ENCODE data around the gene ADAMTS13.
"Not testable (repeated sequence)": the region's sequence is repeated elsewhere in the genome, so short reads cannot be mapped to it uniquely, and the experiment has no call there.

The ADAMTS13 gene

DNA sequence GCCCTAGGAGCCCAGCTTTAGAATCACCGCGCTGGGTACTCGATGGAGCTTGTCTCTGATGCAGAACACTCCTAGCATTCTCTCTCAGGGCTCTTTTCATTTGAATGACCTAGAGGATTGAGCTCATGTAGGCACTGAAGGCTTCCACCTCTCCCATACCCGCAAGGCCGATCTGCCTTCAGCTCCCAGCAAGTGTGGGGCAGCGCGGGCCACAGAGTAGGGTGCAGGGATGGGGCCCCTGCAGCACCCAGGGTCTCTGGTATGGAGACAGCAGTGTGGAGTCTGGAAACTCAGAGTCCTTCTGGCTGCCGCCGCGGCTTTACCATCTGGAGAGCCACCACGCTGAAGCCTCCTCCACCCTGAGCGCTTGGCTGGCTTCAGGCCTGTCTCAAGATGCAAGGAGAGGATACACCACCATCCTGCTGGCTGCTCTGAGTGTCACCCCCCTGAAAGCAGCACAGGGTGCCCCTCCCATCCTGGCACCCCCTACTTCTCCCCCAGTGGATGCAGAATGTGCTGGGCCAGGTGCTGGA, 33.1 kb upstream of the ADAMTS13 start:
- H3K4me3 ChIP-seq (ENCODE audit: low read depth, low read length): no peak overlapping the region
- H3K36me3 ChIP-seq (replicated peaks): no peaks in the 10 kb centered on the region
- in situ Hi-C loops (cut with HindIII; ENCODE audit: low pct_ligation_motif_present, low sequenced_read_pairs): no loop called here
- no peaks in the 10 kb centered on the region for H3K27me3 ChIP-seq (replicated peaks)
- TF ChIP-seq, protein P1, sequence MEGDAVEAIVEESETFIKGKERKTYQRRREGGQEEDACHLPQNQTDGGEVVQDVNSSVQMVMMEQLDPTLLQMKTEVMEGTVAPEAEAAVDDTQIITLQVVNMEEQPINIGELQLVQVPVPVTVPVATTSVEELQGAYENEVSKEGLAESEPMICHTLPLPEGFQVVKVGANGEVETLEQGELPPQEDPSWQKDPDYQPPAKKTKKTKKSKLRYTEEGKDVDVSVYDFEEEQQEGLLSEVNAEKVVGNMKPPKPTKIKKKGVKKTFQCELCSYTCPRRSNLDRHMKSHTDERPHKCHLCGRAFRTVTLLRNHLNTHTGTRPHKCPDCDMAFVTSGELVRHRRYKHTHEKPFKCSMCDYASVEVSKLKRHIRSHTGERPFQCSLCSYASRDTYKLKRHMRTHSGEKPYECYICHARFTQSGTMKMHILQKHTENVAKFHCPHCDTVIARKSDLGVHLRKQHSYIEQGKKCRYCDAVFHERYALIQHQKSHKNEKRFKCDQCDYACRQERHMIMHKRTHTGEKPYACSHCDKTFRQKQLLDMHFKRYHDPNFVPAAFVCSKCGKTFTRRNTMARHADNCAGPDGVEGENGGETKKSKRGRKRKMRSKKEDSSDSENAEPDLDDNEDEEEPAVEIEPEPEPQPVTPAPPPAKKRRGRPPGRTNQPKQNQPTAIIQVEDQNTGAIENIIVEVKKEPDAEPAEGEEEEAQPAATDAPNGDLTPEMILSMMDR (IDR thresholded peaks at IDR 0.05; ENCODE audit: low read depth, low read length, missing control alignments): no peak
- H3K27ac ChIP-seq: no peak overlapping the region
- no peak for DNase-seq

DNA sequence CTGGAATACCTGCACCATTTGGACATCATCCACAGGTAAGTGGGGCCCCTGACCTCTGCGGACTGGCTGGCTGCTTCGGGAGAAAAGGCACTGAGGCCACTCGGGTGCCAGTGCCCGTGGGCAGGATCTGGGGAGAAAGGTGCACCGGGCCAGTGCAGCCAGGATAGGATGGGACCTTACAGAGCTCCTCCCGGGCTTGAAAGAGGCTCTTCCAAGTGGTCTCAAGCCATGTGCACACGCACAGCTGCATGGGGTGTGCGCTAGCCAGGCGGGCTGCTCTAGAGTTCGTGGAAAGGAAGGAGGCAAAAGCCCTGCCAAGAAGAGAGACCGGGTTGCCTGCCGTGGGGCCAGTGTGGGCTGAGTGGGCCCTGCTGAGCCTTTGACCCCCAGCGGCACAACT, 32.6 kb upstream of the ADAMTS13 start:
- no peak overlapping the region for H3K4me3 ChIP-seq (ENCODE audit: low read depth, low read length)
- no peak overlapping the region for H3K27ac ChIP-seq
- no peaks in the 10 kb centered on the region for H3K27me3 ChIP-seq (replicated peaks)
- DNase-seq: no peak
- no peaks in the 10 kb centered on the region for H3K36me3 ChIP-seq (replicated peaks)
- in situ Hi-C loops (cut with HindIII; ENCODE audit: low pct_ligation_motif_present, low sequenced_read_pairs): no loop called here
- TF ChIP-seq, protein P1 (IDR thresholded peaks at IDR 0.05; ENCODE audit: low read depth, low read length, missing control alignments): no peak

DNA sequence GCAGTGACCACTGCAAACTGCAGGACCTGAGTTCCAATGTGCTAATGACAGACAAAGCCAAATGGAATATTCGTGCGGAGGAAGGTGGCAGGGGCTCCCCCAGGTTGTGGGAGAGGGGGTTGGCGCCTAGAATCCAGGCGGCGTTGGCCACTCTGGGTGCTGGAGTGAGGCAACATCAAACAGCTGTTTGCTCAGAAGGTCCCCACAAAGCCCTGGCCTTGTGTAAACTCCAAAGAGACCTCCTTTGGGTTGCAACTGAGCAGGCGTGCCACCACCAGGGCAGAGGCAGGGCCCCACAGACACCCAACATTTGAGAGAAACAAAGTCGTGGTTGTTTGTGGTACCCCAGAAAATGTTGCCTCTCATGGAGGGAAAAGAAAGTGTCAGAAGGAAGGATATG, 31.5 kb upstream of the ADAMTS13 start:
- DNase-seq: no peak
- Histone ChIP-seq H3K4me3 (ENCODE audit: low read depth, low read length) (no peak overlapping the region), H3K27ac (no peak overlapping the region), H3K36me3 (replicated peaks) (no peaks in the 10 kb centered on the region), H3K27me3 (replicated peaks) (no peaks in the 10 kb centered on the region)
- TF ChIP-seq, protein P1 (IDR thresholded peaks at IDR 0.05; ENCODE audit: low read depth, low read length, missing control alignments): no peak
- in situ Hi-C loops (cut with HindIII; ENCODE audit: low pct_ligation_motif_present, low sequenced_read_pairs): no loop called here

DNA sequence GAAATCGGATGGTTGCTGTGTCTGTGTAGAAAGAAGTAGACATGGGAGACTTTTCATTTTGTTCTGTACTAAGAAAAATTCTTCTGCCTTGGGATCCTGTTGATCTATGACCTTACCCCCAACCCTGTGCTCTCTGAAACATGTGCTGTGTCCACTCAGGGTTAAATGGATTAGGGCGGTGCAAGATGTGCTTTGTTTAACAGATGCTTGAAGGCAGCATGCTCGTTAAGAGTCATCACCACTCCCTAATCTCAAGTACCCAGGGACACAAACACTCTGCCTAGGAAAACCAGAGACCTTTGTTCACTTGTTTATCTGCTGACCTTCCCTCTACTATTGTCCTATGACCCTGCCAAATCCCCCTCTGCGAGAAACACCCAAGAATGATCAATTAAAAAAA, 30.7 kb upstream of the ADAMTS13 start:
- in situ Hi-C loops (cut with HindIII; ENCODE audit: low pct_ligation_motif_present, low sequenced_read_pairs); H3K27me3 ChIP-seq (replicated peaks); H3K36me3 ChIP-seq (replicated peaks); H3K27ac ChIP-seq; H3K4me3 ChIP-seq (ENCODE audit: low read depth, low read length); DNase-seq: not testable (repeated sequence)

DNA sequence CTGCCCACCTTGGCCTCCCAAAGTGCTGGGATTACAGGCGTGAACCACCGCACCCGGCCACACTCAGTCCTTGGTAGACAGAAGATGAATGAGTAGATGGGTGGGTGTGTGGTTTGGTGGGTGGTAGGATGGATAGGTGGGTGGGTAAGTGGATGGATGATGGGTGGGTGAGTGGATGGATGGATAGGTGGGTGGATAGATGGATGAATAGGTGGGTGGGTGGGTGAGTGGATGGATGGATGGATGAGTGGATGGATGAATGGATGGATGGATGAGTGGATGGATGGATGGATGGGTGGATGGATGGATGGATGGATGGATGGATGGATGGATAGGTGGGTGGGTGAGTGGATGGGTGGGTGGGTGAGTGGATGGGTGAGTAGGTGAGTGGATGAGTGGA, 29.9 kb upstream of the ADAMTS13 start:
- H3K36me3 ChIP-seq (replicated peaks); H3K27me3 ChIP-seq (replicated peaks); H3K27ac ChIP-seq; H3K4me3 ChIP-seq (ENCODE audit: low read depth, low read length); in situ Hi-C loops (cut with HindIII; ENCODE audit: low pct_ligation_motif_present, low sequenced_read_pairs); DNase-seq: not testable (repeated sequence)

DNA sequence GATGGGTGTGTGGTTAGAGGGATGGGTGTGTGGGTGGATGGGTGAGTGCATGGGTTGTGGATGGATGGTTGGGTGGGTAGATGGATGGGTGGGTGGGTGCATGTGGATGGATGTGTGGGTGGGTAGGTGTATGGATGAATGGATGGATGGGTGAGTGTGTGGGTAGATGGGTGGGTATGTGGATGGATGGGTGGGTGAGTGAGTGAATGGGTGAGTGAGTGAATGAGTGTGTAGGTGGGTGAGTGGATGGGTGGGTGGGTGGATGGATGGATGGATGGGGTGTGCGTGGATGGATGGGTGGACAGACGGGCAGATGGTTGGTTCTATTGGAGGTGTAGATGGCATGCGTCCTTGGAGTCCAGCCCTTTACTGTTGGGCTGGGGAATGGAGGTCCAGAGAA, 28.8 kb upstream of the ADAMTS13 start:
- TF ChIP-seq, protein P1 (IDR thresholded peaks at IDR 0.05; ENCODE audit: low read depth, low read length, missing control alignments): no peak

DNA sequence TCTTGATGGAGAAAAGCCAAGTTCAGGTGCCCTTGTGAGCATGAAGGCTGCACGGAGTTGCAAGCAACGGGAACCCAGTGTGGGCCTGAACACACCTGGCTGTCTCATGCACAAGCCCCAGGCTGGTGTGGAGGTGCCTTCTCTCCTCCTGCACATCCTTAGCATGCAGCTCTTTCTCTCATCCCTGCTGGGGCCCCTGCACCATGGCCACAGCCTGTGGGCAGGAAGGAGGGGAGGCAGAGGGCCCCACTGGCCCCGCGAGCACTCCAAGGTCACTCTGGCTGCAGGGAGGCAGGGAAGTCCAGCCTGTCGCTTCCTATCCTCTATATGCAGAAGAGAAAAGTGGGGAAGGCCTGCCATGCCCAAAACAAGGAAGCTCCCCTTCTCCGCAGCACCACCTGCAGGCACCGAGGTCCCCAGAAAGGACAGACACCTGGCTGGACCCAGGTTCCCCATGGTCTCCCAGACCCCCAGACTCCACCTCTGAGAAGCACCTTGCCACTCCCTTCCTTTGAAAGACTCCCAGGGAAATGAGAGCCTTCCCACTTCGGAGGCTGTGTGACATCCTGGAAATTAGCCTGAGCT, 27.4 kb upstream of the ADAMTS13 start:
- no peak for DNase-seq
- TF ChIP-seq, protein P1 (IDR thresholded peaks at IDR 0.05; ENCODE audit: low read depth, low read length, missing control alignments): no peak
- Histone ChIP-seq H3K36me3 (replicated peaks) (no peaks in the 10 kb centered on the region), H3K27ac (no peak overlapping the region), H3K27me3 (replicated peaks) (no peaks in the 10 kb centered on the region), H3K4me3 (ENCODE audit: low read depth, low read length) (no peak overlapping the region)
- in situ Hi-C loops (cut with HindIII; ENCODE audit: low pct_ligation_motif_present, low sequenced_read_pairs): no loop called here

More for the DNA sequence above, 28.8 kb upstream of the ADAMTS13 start:
- in situ Hi-C loops (cut with HindIII; ENCODE audit: low pct_ligation_motif_present, low sequenced_read_pairs): no loop called here
- no peak overlapping the region for H3K4me3 ChIP-seq (ENCODE audit: low read depth, low read length)
- H3K36me3 ChIP-seq (replicated peaks): no peaks in the 10 kb centered on the region
- no peak for DNase-seq
- no peaks in the 10 kb centered on the region for H3K27me3 ChIP-seq (replicated peaks)
- no peak overlapping the region for H3K27ac ChIP-seq

Data from brain microvascular endothelial cell (primary cell).